Neural cell (in vitro differentiated cells): ENCODE data around the gene AWAT2. TPM values are rescaled to one million over a fixed set of nuclear protein-coding genes. Genes with fewer than 3 reads are reported as not detected.

Experiments used
- H2AFZ ChIP-seq: fragments of 200-600, 300-800 bp; sonication (generic), shearing (Covaris generic); 2 replicates; pipeline ENCODE4 v1.6.0; 2014; ENCODE audit warnings: low read depth, mild to moderate bottlenecking, antibody characterized with exemption, low read length, moderate library complexity
- H3F3A ChIP-seq: fragments of 200-600 bp; shearing (Covaris generic); 2 replicates; pipeline ENCODE4 v1.6.1; 2016; ENCODE audit warnings: mild to moderate bottlenecking, moderate library complexity, mixed read lengths, antibody characterized with exemption, low read length; ENCODE audit not compliant: insufficient read depth, poor library complexity, severe bottlenecking
- H3K27ac ChIP-seq: fragments of 200-600, 300-800 bp; sonication (generic), shearing (Covaris generic); 2 replicates; pipeline ENCODE4 v1.5.1; 2014; ENCODE audit warnings: mild to moderate bottlenecking, low read length, moderate library complexity
- H3K27me3 ChIP-seq: fragments of 300-800, 200-600 bp; sonication (generic), shearing (Covaris generic); 2 replicates; pipeline ENCODE4 v1.6.0; 2014; ENCODE audit warnings: mild to moderate bottlenecking, low read depth, low read length, moderate library complexity; ENCODE audit not compliant: insufficient read depth
- H3K36me3 ChIP-seq: fragments of 300-800, 200-600 bp; sonication (generic), shearing (Covaris generic); 2 replicates; pipeline ENCODE4 v1.5.1; 2014; ENCODE audit warnings: mild to moderate bottlenecking, antibody characterized with exemption, low read length, moderate library complexity; ENCODE audit not compliant: insufficient read depth
- H3K4me2 ChIP-seq: fragments of 300-800, 200-600 bp; sonication (generic), shearing (Covaris generic); 2 replicates; pipeline ENCODE4 v1.6.0; 2014; ENCODE audit warnings: mild to moderate bottlenecking, low read length
- H3K4me3 ChIP-seq: fragments of 300-800, 200-600 bp; sonication (generic), shearing (Covaris generic); 2 replicates; pipeline ENCODE4 v1.5.1; 2014; ENCODE audit warnings: mild to moderate bottlenecking, low read length, moderate library complexity
- H3K79me2 ChIP-seq: fragments of 200-600 bp; shearing (Covaris generic); replicated peaks from 2 replicates; pipeline ENCODE4 v1.6.0; 2014; ENCODE audit warnings: mild to moderate bottlenecking, low read length, moderate library complexity; ENCODE audit not compliant: insufficient read depth
- H3K9ac ChIP-seq: fragments of 300-800, 200-600 bp; sonication (generic), shearing (Covaris generic); 2 replicates; pipeline ENCODE4 v1.6.1; 2016; ENCODE audit warnings: mild to moderate bottlenecking, low read length, mixed read lengths
- H3K9me2 ChIP-seq: fragments of 200-600 bp; shearing (Covaris generic); 2 replicates; pipeline ENCODE4 v1.6.1; 2016; ENCODE audit warnings: mild to moderate bottlenecking, low read length, mixed read lengths; ENCODE audit not compliant: insufficient read depth
- H3K9me3 ChIP-seq: fragments of 200-600, 300-800 bp; sonication (generic), shearing (Covaris generic); 2 replicates; pipeline ENCODE4 v1.6.1; 2016; ENCODE audit warnings: mild to moderate bottlenecking, mixed run types, low read length, moderate library complexity, mixed read lengths
- H4K20me1 ChIP-seq: fragments of 200-600 bp; shearing (Covaris generic); 2 replicates; pipeline ENCODE4 v1.6.1; 2016; ENCODE audit warnings: mild to moderate bottlenecking, mixed run types; ENCODE audit not compliant: insufficient read depth
- CTCF ChIP-seq: fragments of 450-650 bp; IDR thresholded peaks from 2 replicates; pipeline ENCODE4 v1.5.1; 2014; ENCODE audit warnings: antibody characterized with exemption, mild to moderate bottlenecking, moderate library complexity; ENCODE audit not compliant: poor library complexity, severe bottlenecking
- EP300 ChIP-seq: fragments of 450-650 bp; conservative IDR thresholded peaks from 2 replicates; pipeline ENCODE4 v1.6.1; 2014; ENCODE audit warnings: antibody characterized with exemption, mild to moderate bottlenecking, moderate library complexity; ENCODE audit not compliant: poor library complexity, severe bottlenecking
- EZH2 ChIP-seq: fragments of 200-600, 300-800 bp; shearing (Covaris generic), sonication (generic); IDR thresholded peaks from 2 replicates; pipeline ENCODE4 v1.6.1; 2014; ENCODE audit warnings: antibody characterized with exemption, low read length, borderline replicate concordance, mild to moderate bottlenecking; ENCODE audit not compliant: insufficient read depth, poor library complexity, severe bottlenecking
- MXI1 ChIP-seq: fragments of 450-650 bp; conservative IDR thresholded peaks from 2 replicates; pipeline ENCODE4 v1.6.1; 2014; ENCODE audit warnings: antibody characterized with exemption, mild to moderate bottlenecking; ENCODE audit not compliant: poor library complexity, severe bottlenecking
- POLR2AphosphoS5 ChIP-seq: IDR thresholded peaks from 2 replicates; pipeline ENCODE4 v1.6.1; 2012
- RAD21 ChIP-seq: fragments of 450-650 bp; conservative IDR thresholded peaks from 2 replicates; pipeline ENCODE4 v1.6.1; 2014; ENCODE audit warnings: antibody characterized with exemption, mild to moderate bottlenecking, moderate library complexity
- REST ChIP-seq: IDR thresholded peaks from 2 replicates; pipeline ENCODE4 v1.6.1; 2012; ENCODE audit warnings: borderline replicate concordance
- SMC3 ChIP-seq: fragments of 450-650 bp; conservative IDR thresholded peaks from 2 replicates; pipeline ENCODE4 v1.6.1; 2014; ENCODE audit warnings: antibody characterized with exemption, mild to moderate bottlenecking, moderate library complexity; ENCODE audit not compliant: poor library complexity
- TAF1 ChIP-seq: IDR thresholded peaks from 2 replicates; pipeline ENCODE4 v1.6.1; 2012; ENCODE audit warnings: low read depth
- polyA minus RNA-seq: library from RNA; depleted of rRNA, polyadenylated mRNA; stranded (reverse); fragments of >200 nt; gene quantifications from 2 replicates; pipeline ENCODE4 v1.2.3, GENCODE V29; 2014
- polyA plus RNA-seq: library from polyadenylated mRNA; depleted of rRNA; stranded (reverse); fragments of >200 nt; gene quantifications from 2 replicates; pipeline ENCODE4 v1.2.3, GENCODE V29; 2014

Gene AWAT2
- polyA plus RNA-seq (not detected in 2 replicates), polyA minus RNA-seq (not detected in 2 replicates)

GRCh38 chrX:70049925-70050324, at the start of gene AWAT2:
TSS of gene AWAT2 (minus strand) at chrX:70049938. CDS start at chrX:70049932, 6 bp downstream.
- H3K36me3 ChIP-seq: no peaks in the 10 kb centered on the region
- H3K4me3 ChIP-seq: no peak within 1 kb of the TSS
- no peaks in the 10 kb centered on the region for H3K79me2 ChIP-seq
- no peak within 1 kb of the TSS for H3K4me2 ChIP-seq
- H3F3A ChIP-seq: no peaks in the 10 kb centered on the region
- H2AFZ ChIP-seq: no peak within 1 kb of the TSS
- H3K9ac ChIP-seq: no peak within 1 kb of the TSS
- H4K20me1 ChIP-seq: no peaks in the 10 kb centered on the region
- no peaks in the 10 kb centered on the region for H3K27me3 ChIP-seq
- TF ChIP-seq MXI1 (no peak), TAF1 (no peak), REST (no peak), RAD21 (no peak), CTCF (no peak), SMC3 (no peak), EZH2 (no peak), POLR2AphosphoS5 (no peak), EP300 (no peak)
- no peaks in the 10 kb centered on the region for H3K9me2 ChIP-seq
- no peaks in the 10 kb centered on the region for H3K9me3 ChIP-seq
- no peak within 1 kb of the TSS for H3K27ac ChIP-seq

GRCh38 chrX:70096052-70096451, 46.3 kb upstream of the AWAT2 start:
- no peaks in the 10 kb centered on the region for H3K27me3 ChIP-seq
- H3K9ac ChIP-seq: no peak overlapping the region
- no peaks in the 10 kb centered on the region for H4K20me1 ChIP-seq
- no peaks in the 10 kb centered on the region for H3F3A ChIP-seq
- H3K9me2 ChIP-seq: no peaks in the 10 kb centered on the region
- H3K36me3 ChIP-seq: no peaks in the 10 kb centered on the region
- no peak overlapping the region for H2AFZ ChIP-seq
- H3K4me2 ChIP-seq: no peak overlapping the region
- H3K79me2 ChIP-seq: no peaks in the 10 kb centered on the region
- H3K4me3 ChIP-seq: no peak overlapping the region
- no peak overlapping the region for H3K27ac ChIP-seq
- no peaks in the 10 kb centered on the region for H3K9me3 ChIP-seq
- TF ChIP-seq TAF1: no peak
- TF ChIP-seq POLR2AphosphoS5: no peak
- TF ChIP-seq CTCF: no peak
- TF ChIP-seq MXI1: no peak
- no peak for TF ChIP-seq EP300
- TF ChIP-seq SMC3: no peak
- no peak for TF ChIP-seq REST
- TF ChIP-seq RAD21: no peak
- TF ChIP-seq EZH2: no peak
